Stimulated activated CD4-positive, alpha-beta T cell treated with anti-CD3 and anti-CD28 coated beads, Interleukin-15, amount 100 ng/mL, for 24 hours (primary cell): ENCODE results near the gene SLC10A7.
"Not testable (repeated sequence)": the region's sequence is repeated elsewhere in the genome, so short reads cannot be mapped to it uniquely, and the experiment has no call there.

Source experiments
- DNase-seq: peaks from one replicate; pipeline ENCODE4 v3.0.0-alpha.2; 2020

Gene SLC10A7

GRCh38 chr4:146436423-146437162 lies 85.1 kb downstream of the SLC10A7 start:
- DNase-seq = no peak

GRCh38 chr4:146435962-146436361 lies 85.8 kb downstream of the SLC10A7 start:
- no peak for DNase-seq

- DNase-seq = no peak
Observed at GRCh38 chr4:146432065-146432464, 89.7 kb downstream of the SLC10A7 start.

GRCh38 chr4:146428298-146428697 lies 93.4 kb downstream of the SLC10A7 start:
- no peak for DNase-seq

- no peak for DNase-seq
Observed at GRCh38 chr4:146417822-146418221, 103.9 kb downstream of the SLC10A7 start.

GRCh38 chr4:146415829-146416228 lies 105.9 kb downstream of the SLC10A7 start:
- no peak for DNase-seq

- no peak for DNase-seq
Observed at GRCh38 chr4:146407669-146408084, 114.1 kb downstream of the SLC10A7 start.

GRCh38 chr4:146407257-146407656 lies 114.5 kb downstream of the SLC10A7 start:
- no peak for DNase-seq

GRCh38 chr4:146401274-146401673 lies 120.5 kb downstream of the SLC10A7 start:
- no peak for DNase-seq

GRCh38 chr4:146398896-146399445 lies 122.8 kb downstream of the SLC10A7 start:
- DNase-seq = no peak

- DNase-seq = no peak
Observed at GRCh38 chr4:146398404-146398803, 123.3 kb downstream of the SLC10A7 start.

- DNase-seq = no peak
Observed at GRCh38 chr4:146389561-146389960, 132.2 kb downstream of the SLC10A7 start.

GRCh38 chr4:146382194-146382593 lies 139.5 kb downstream of the SLC10A7 start:
- no peak for DNase-seq

- DNase-seq = no peak
Observed at GRCh38 chr4:146381263-146381872, 140.4 kb downstream of the SLC10A7 start.

- no peak for DNase-seq
Observed at GRCh38 chr4:146379744-146380143, 142.0 kb downstream of the SLC10A7 start.

GRCh38 chr4:146371812-146372211 lies 149.9 kb downstream of the SLC10A7 start:
- no peak for DNase-seq

GRCh38 chr4:146370841-146371240 lies 150.9 kb downstream of the SLC10A7 start:
- DNase-seq = no peak

- no peak for DNase-seq
Observed at GRCh38 chr4:146369446-146369845, 152.3 kb downstream of the SLC10A7 start.

GRCh38 chr4:146368209-146368608 lies 153.5 kb downstream of the SLC10A7 start:
- DNase-seq = no peak

- DNase-seq = no peak
Observed at GRCh38 chr4:146367347-146367746, 154.4 kb downstream of the SLC10A7 start.

GRCh38 chr4:146359771-146360170 lies 162.0 kb downstream of the SLC10A7 start:
- DNase-seq = no peak

- DNase-seq = not testable (repeated sequence)
Observed at GRCh38 chr4:146350114-146350513, 171.6 kb downstream of the SLC10A7 start.

- DNase-seq = no peak
Observed at GRCh38 chr4:146349306-146349705, 172.4 kb downstream of the SLC10A7 start.

GRCh38 chr4:146347822-146348221 lies 173.9 kb downstream of the SLC10A7 start:
- no peak for DNase-seq
